Embryonic facial prominence (tissue), 1 donor: ENCODE data around the gene C11orf86.
"Not testable (repeated sequence)": the region's sequence is repeated elsewhere in the genome, so short reads cannot be mapped to it uniquely, and the experiment has no call there.

Source experiments
- DNase-seq: peaks from one replicate; pipeline ENCODE4 v3.0.0-alpha.2; 2016; ENCODE audit errors: extremely low spot score

Gene C11orf86

DNA sequence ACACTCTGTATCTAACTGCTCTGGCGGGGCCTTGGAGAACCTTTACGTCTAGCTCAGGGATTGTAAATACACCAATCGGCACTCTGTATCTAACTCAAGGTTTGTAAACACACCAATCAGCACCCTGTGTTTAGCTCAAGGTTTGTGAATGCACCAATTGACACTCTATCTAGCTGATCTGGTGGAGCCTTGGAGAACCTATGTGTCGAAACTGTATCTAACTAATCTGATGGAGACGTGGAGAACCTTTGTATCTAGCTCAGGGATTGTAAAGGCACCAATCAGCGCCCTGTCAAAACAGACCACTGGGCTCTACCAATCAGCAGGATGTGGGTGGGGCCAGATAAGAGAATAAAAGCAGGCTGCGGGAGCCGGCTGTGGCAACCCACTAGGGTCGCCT is 14.3 kb downstream of the C11orf86 start:
- DNase-seq, result not testable (repeated sequence)

DNA sequence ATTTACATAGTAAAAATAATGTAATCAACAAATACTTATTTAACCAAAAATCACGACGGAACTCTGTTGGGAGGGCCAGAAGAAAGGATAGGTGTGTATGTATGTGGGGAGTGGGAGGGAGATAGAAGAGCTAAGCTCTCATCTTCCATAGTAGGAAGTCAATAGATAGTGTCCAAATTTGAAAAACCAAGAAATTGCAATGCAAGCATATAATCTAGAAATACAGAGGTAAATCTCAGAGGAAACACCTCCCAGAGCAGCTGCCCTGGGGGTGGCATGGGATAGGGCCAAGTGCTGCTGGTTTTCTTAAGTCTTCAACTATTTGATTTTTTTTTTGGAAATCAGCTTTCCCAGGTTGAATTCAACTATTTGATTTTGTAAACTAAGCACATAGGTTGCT is 16.9 kb downstream of the C11orf86 start:
- no peak for DNase-seq

DNA sequence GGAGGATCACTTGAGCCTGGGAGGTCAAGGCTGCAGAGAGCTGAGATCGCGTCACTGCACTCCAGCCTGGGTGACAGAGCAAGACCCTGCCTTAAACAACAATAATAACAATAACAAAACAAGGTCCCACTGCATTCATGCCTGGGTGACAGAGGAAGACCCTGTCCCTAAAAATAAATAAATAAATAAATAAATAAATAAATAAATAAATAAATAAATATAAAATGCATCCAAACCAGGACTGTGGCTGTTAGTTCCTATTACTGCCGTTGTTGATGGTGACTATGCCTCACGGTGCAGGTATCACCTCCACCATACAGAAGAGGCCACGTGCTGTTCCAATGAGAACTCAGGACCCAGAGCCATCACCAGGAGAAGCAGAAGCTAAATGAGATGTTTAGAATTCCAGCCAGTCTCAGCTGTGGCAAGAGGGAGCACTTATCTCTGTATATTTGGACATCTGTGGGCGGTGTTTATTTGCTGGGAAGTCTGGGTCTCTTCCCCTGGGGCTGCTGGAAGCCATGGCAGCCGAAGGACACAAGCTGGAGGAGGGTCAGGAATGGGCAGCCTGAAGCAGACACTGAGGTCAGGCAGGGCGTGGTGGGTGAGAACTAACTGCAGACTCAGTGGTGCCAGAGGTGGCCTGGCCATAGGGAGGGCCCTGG is 21.6 kb downstream of the C11orf86 start:
- no peak for DNase-seq

DNA sequence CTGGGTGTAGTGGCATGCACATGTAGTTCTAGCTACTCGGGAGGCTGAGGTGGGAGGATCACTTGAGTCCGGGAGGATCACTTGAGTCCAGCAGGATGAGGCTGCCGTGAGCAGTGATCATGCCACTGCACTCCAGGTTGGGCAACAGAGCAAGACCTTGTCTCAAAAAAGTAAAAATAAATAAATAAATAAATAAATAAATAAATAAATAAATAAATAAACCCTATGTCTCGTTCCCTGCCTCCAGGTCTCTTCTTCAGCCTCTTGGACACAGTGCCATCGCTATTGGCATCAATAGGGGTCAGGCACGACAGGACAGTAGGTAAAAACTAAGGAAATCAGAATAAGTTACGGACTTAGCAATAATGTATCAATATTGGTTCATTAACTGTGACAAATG is 24.5 kb downstream of the C11orf86 start:
- DNase-seq, result no peak

DNA sequence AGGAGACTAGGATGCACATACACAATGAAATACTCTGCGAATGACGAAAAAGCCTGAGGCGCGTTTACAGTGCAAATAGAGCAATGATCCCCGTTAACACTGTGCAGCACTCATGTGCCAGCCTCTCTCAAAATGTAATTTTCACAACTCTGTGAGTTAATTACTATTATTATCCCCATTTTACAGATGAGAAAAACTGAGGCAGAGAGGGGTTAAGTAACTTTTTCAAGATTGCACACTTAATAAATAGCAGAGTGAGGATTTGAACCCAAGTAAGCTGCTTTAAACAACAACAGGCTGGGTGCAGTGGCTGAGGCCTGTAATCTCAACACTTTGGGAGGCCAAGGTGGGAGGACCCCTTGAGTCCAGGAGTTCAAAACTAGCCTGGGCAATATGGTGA is 26.2 kb downstream of the C11orf86 start:
- DNase-seq, result no peak

DNA sequence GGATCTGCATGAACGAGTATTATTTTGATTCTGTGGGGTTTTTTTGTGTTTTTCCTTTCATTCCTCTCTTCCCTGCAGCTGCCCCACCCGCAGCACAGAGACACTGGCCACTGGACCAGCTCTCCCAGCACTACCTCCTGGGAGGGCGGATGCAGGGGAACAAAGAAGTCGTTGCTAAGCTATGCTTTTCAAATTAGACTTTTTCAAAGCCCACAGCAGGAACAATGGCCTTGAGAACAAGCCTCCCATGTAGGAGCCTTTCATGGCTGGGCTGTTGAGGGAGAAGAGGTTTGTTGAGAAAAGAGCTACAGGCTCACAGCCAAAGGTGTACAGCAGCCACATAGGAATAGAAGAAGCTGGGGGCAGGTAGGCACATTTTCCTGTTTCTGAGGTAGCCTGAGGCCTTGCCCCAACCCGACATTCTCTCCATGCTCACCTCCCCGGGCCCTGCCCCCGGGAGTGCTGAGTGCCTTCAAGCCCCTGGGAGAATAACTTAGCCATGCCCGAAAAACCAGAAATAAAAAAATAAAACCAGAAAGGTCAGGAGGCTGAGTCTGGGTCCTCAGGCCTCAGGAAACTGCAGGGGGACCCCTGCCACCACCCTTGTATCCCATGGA is 27.3 kb downstream of the C11orf86 start:
- no peak for DNase-seq

DNA sequence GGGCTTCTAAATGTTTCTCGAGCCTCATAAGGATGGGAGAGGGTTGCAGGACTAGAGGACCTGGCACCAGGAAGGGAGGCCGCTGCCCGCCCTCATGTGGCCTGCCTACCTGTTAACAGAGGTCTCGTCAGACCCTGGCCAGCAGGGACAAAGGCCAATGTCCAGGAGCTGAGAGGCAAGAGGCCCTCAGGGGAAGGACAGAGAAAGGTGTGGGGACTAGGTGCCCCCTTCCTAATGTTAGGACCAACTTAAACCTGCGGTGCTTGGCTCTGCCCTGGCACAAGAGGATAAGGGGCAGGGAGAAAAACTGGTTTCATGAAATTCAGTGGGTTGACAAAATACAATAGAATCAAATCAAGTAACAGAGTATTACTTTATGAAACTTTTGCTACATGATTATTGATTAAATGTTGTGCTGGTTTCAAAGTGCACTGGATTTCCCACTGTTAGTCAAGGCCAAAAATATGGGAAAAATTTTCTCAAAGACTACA is 27.9 kb downstream of the C11orf86 start:
- DNase-seq, result no peak

DNA sequence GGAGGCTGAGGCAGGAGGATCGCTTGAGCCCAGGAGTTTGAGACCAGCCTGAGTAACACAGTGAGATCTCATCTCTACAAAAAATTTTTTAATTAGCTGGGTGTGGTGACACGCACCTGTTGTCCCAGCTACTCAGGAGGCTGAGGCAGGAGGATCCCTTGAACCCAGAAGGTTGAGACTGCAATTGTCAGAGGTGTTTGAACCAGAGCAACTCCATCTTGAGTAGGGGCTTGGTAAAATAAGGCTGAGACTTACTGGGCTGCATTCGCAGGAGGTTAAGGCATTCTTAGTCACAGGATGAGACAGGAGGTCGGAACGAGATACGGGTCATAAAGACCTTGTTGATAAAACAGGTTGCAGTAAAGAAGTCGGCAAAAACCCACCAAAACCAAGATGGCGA is 30.1 kb downstream of the C11orf86 start:
- DNase-seq, result not testable (repeated sequence)

DNA sequence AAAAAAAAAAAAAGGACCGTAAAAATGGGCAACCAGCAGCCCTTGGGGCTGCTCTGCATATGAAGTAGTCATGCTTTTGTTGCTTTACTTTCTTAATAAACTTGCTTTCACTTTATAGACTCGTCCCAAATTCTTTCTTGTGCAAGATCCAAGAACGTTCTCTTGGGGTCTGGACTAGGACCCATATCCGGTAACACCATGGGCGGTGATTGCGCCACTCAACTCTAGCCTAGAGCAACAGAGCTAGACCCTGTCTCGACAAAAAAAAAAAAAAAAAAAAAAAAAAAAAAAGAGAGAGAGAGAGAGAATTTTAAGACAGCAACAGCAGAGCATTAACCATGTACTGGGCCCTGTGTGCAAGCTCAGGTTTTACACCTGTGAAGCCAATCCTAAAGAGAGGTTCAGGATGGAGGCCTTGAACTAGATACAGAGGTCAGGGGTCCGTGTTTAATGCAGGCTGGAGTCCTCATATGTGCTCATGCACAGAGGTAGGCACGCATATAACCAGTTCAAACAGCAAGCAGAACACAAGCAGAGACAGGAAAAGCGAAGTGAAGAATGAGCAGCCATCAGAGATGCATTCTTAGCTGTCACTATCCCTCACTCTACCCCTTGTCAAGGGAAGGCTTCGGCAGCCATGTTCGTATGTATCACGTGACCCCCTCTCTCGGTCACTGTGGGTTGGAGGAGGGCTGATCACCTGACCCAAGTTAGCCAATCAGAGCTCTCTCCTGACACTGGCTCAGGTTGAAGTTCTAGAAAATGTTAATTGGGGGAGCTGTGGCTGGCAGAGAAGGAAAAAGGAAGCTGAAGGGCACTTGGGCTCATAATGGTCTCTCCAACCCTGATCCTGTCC is 31.2 kb downstream of the C11orf86 start:
- no peak for DNase-seq

DNA sequence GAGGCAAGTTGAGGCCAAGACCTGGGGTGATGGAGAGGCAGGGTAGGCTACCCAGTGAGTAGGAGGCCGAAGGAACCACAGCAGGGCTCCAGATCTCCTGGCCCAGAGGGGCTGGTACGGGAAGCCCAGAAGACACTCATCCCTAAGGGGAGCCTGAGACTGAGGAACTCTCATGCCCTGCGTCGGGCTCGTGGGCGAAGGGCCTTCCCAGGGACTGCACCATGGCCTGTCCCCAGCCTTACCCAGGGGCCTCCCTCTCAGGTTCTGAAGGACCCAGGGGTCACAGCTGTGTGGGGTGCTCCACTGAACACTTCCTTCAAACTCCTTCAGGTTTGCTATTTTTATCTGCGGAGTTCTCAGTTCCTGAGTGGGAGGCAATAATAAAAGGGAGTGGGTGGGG is 32.0 kb downstream of the C11orf86 start:
- no peak for DNase-seq

DNA sequence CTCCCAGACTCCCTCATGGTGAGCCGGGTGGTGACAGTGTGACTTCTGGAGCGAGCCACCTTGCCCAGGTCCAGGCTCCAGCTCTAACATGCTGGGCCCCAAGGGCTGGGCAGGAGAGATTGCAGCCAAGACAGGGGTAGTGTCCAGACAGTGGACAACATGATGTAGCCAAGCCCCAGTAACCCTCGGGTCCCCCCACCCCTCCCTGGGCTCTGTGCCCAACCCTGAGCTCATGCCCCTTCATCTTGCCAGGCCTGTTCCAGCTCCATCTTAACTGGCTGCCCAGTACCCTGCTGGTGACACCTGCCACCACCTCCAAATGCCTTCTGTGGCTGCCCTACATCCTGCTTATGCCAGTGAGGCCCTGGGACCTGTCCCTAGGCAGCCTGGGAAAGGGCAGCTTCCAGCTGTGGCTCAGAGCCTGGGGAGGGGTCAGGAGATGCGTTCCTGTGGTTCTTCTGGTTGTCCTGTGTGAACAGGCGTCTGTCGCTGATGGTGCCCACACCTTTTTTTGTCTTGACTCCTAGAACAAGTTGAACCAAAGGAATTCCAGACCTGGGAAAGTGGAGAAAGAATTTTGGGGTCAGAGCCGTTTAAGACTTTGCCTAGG is 35.3 kb downstream of the C11orf86 start:
- no peak for DNase-seq

DNA sequence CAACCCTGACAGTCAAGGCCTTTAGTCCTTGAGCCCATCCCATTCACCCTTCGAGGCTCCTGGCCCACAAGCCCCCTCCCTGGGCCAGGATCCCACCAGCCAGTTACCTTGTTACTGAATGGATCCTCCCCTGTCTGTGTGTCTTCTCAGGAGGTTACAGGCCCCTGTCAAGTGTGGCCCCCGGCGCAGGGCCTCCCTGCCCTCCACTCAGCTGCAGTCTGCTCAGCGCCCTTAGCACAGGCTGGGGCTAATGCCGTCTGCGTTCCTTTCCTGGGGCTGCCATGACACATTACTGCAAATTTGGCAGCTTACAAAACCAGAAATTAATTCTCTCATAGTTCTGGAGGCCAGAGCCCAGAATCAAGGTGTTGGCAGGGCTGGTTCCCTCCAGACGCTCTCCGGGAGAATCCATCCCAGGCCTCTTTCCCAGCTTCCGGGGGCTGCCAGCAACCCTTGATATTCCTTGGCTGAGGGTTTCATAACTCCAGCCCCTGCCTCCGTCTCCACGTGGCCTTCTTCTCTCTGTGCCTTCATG is 38.5 kb downstream of the C11orf86 start:
- DNase-seq, result no peak

DNA sequence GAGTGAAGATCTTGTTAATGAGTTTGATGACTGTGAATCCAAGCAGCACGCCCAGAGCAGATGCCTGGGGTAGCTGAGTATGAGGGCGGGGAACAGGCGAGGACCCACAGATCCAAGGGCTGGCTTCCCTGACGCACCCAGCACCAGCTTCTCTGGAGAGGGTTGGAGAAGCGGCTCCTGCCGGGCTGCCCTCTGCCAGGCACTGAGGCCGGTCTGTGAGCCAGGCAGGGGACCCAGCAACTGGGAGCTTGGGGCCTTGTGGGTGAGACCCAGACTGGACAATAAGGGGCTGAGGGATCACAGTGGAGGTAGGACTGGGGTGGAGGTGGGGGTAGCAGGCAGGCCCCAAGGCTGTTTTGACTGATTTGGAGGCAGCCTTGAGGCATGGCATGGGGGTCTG is 39.2 kb downstream of the C11orf86 start:
- no peak for DNase-seq

DNA sequence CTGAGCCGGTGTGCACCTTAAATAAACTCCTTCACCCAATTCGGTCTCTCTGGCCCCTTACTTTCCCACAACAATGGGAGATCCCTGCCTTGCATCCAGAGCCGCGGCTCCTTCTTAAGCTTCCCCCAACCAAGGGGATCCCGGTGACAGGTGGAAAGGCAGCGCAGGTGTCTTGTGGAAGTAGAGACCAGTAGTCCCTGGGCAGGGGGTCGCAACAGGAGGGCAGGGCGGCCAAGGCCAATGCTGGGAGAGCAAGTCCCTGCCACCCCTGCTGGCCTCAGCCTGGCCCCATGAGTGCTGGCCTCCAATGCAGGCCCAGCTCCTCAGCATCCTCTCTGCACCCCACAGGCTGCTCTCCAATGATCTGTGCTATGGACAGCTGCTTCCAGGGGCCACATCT is 39.9 kb downstream of the C11orf86 start:
- no peak for DNase-seq

DNA sequence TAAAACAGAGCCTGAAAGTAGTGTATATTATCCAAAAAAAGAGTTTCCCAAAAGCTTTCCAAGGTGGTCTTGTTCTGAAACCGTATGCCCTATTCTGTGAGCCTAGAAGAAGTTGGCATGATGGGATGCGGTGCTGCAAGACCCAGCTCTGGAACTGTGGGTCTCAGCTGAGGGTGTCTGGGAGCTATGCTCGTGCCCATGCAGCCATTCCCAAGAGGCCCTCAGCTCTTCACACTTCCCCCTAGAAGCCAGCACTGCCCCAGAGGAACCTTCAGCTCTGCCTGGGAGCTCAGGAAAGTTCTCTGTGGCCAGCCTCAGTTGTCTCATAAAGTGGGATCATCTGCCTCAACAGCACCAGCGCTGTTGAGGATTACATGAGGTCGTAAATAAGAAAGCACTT is 41.4 kb downstream of the C11orf86 start:
- DNase-seq, result no peak

DNA sequence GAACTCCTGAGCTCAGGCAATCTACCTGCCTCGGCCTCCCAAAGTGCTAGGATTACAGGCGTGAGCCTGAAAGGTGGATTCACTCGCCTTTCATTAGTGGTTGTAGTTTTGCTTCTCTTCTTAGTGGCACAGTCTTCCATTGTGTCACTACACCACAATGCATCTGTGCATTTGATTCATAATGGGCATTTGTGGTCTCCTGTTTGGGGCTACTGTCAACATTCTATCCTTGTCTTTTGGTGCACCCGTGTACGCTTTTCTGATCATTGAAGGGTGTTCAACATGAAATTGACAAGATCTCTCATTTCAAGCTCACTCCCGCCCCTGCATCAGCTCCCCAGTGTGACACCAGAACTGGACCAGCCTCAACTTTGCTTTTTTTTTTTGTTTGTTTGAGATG is 45.8 kb downstream of the C11orf86 start:
- no peak for DNase-seq

DNA sequence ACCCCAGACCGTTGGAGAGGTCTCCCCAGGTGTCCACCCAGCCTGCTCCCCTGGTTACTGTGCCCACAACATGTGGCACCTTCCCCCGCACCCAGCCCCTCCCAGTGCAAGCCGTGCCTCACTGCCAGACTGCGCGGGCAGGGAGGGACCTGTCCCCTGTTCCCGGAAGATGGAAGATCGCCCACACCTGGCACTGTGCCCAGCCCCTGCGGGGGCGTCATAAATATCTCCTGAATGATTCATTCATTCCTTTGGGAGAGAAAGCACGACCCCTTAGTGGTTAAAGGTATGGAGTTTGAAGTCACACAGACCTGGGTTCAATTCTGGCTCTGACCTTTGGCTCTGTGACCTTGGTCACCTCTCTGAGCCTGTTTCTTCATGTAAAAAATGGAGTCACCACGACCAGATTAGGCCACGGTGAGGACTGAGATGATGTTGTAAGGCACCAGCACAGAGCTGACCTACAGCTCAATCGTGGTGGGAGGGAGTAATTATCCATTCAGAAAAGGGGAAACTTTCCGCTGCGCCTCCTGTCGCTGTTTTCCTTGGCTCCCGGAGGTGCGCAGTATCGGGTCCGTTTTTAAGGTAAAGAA is 47.3 kb downstream of the C11orf86 start:
- DNase-seq, result no peak

DNA sequence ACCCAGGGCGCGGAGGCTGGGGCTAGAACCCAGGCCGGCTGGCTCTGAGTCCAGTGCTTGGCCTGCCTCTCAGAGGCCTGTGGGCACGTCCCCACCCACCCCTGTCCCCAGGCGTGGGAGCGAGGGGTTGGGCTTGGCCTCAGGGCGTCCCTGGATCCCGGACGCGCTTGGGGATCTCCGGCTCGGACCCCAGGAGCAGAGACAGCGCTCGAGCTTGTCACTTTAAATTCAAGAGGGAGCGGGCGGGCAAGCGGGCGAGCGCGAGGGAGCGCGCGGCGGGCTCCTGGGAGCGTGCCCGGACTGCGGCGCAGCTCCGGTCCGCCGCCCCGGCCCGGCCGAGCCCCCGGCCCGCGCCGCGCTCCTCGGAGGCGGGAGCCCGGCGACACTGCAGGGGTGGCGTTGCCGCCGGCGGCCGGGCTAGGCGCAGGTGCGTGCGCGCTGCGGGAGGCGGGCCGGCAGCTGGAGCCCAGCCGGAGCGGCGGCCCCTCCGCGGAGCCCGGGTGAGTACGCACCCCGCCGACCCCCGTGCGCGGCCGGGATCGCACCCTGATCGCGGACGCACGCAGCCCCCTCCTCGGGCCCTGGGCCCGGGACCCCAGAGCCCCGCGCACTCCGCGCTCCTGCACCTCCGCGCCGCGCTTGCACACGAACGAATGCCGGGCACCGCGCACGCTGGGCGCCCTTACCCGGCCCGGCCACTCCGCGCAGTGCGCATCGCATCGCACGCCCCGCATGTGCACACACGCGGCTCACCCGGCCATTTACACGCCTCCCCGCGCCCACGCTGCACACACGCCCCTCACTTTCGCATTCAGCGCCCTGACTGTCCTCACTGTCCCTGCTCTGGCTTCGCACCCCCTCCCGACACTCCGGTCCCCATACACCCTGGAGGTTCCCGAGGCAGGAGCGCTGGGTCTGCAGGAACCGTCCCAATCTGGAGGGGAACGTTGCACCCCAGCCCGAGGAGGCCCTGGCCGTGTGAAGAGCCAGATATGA is 48.2 kb downstream of the C11orf86 start, which contains the start of gene SYT12:
SYT12 (plus strand) TSS at position 174 of the 996 bp plus-strand sequence. CDS start 7,011 bp downstream, outside the sequence.
- no peak for DNase-seq

DNA sequence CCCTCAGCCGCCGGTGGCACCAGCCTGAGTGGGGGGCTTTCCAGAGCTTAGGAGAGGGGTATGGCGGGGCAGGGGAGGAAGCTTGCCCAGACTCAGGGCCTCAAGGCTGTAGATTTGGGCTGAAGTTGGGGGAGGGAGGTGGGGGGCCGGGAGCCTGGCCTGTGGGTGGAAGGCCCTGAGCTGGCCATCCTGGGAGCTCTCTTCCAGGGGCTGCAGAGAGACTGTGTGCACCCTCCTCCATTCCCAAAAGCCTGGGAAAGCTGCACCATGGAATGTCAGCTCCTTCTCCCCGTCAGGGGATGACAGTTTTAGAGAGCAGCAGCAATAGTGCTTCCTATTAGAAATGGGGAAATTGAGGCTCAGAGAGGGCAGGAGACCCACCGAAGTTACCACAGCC is 48.9 kb downstream of the C11orf86 start:
- no peak for DNase-seq

DNA sequence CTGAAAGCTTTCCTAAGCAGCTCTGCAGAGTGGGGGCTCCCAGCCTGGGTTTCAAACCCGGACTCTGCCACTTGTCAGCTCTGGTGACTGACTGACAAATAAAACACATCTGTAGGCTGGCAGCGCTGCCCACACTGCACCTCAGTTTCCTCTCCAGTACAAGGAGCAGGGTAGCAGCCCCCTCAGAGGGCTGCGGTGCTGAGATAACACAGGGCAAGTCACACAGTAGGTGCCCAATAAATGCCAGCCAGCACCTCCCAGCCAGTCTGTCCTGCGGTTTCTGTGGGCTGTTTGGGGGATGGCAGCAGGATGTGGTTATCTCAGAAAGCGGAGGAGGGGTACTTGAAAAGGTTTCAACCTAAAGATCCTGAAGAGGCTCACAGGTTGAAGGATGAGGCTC is 49.3 kb downstream of the C11orf86 start:
- DNase-seq, result no peak
